T-helper 1 cell treated with Interleukin-12 subunit alpha and Interleukin-12 subunit beta and Interleukin-4 antibody, amounts not matched to agents 30 ng/mL and 1 ng/mL, for 36 hours (primary cell): ENCODE measurements around the gene DTX1. TPM values are rescaled to one million over a fixed set of nuclear protein-coding genes. Genes with fewer than 3 reads are reported as not detected.

Experiments used
- intact Hi-C: fragments of 100-400 bp; cut with micrococcal nuclease; formaldehyde crosslinking; loops from one replicate; pipeline ENCODE4 v1.15.1; 2024
- total RNA-seq: library from RNA; stranded (reverse); gene quantifications from 2 replicates; pipeline ENCODE4 v1.2.3, GENCODE V29; 2022

Gene DTX1
- total RNA-seq, 1 donor from 2014 or later, result 0.66 TPM

- intact Hi-C loops, result no loop called here
Observed at GRCh38 chr12:113092607-113093408, 36.3 kb downstream of the DTX1 start.

- intact Hi-C loops, result no loop called here
Observed at GRCh38 chr12:113093409-113094101, 37.0 kb downstream of the DTX1 start.

- intact Hi-C loops, result loop anchor here (5.0 kb wide), 1 partner anchor 102 kb away; no protein-coding TSS in a partner anchor
Observed at GRCh38 chr12:113094738-113095137, 38.2 kb downstream of the DTX1 start.

GRCh38 chr12:113095405-113095804 lies 38.9 kb downstream of the DTX1 start:
- intact Hi-C loops, result loop anchor here (5.0 kb wide), 1 partner anchor 103 kb away; no protein-coding TSS in a partner anchor

GRCh38 chr12:113096675-113097461 lies 40.3 kb downstream of the DTX1 start:
- intact Hi-C loops, result loop anchor here (5.0 kb wide), 1 partner anchor 105 kb away; no protein-coding TSS in a partner anchor

- intact Hi-C loops, result loop anchor here (1.0 to 5.0 kb wide), 3 partner anchors 50 to 198 kb away; no protein-coding TSS in a partner anchor
Observed at GRCh38 chr12:113097716-113098440, 41.3 kb downstream of the DTX1 start.

GRCh38 chr12:113098441-113099028 lies 42.0 kb downstream of the DTX1 start:
- intact Hi-C loops, result loop anchor here (1.0 to 5.0 kb wide), 3 partner anchors 50 to 198 kb away; no protein-coding TSS in a partner anchor

GRCh38 chr12:113099364-113099763 lies 42.8 kb downstream of the DTX1 start:
- intact Hi-C loops, result loop anchor here (5.0 kb wide), 1 partner anchor 107 kb away; no protein-coding TSS in a partner anchor

GRCh38 chr12:113099764-113100163 lies 43.2 kb downstream of the DTX1 start:
- intact Hi-C loops, result loop anchor here (5.0 kb wide), 1 partner anchor 107 kb away; no protein-coding TSS in a partner anchor

GRCh38 chr12:113101751-113102150 lies 45.2 kb downstream of the DTX1 start:
- intact Hi-C loops, result no loop called here

- intact Hi-C loops, result no loop called here
Observed at GRCh38 chr12:113102811-113103210, 46.3 kb downstream of the DTX1 start.

- intact Hi-C loops, result no loop called here
Observed at GRCh38 chr12:113103756-113104450, 47.4 kb downstream of the DTX1 start.

GRCh38 chr12:113104953-113105510 lies 48.5 kb downstream of the DTX1 start:
- intact Hi-C loops, result no loop called here

- intact Hi-C loops, result no loop called here
Observed at GRCh38 chr12:113105606-113106271, 49.2 kb downstream of the DTX1 start.

GRCh38 chr12:113106361-113106760 lies 49.8 kb downstream of the DTX1 start:
- intact Hi-C loops, result no loop called here

GRCh38 chr12:113108308-113108707 lies 51.8 kb downstream of the DTX1 start:
- intact Hi-C loops, result no loop called here

GRCh38 chr12:113109360-113109759 lies 52.8 kb downstream of the DTX1 start:
- intact Hi-C loops, result no loop called here

- intact Hi-C loops, result no loop called here
Observed at GRCh38 chr12:113109872-113110599, 53.5 kb downstream of the DTX1 start.
